Activated CD4-positive, alpha-beta T cell treated with anti-CD3 and anti-CD28 coated beads, Interleukin-2, amount 50 U/mL, for 24 hours (primary cell): Measurements from ENCODE around the gene BRAF.
"Not testable (repeated sequence)": the region's sequence is repeated elsewhere in the genome, so short reads cannot be mapped to it uniquely, and the experiment has no call there.

ENCODE experiments used
- DNase-seq, 2 donors: peaks; one replicate each; pipeline ENCODE4 v3.0.0-alpha.2; 2020; ENCODE audit warnings: low read depth in 1 of 2, low spot score in 1 of 2

BRAF gene

GRCh38 chr7:140714331-140715040 lies 210.2 kb downstream of the BRAF start:
- no peak for DNase-seq

- DNase-seq, result not testable (repeated sequence)
Observed at GRCh38 chr7:140712392-140712791, 212.3 kb downstream of the BRAF start.

- not testable (repeated sequence) for DNase-seq
Observed at GRCh38 chr7:140708764-140709163, 216.0 kb downstream of the BRAF start.

GRCh38 chr7:140707132-140707531 lies 217.6 kb downstream of the BRAF start:
- no peak for DNase-seq

- no peak for DNase-seq
Observed at GRCh38 chr7:140704205-140704604, 220.5 kb downstream of the BRAF start.

- no peak for DNase-seq
Observed at GRCh38 chr7:140702774-140703173, 222.0 kb downstream of the BRAF start.

GRCh38 chr7:140698477-140698876 lies 226.3 kb downstream of the BRAF start:
- DNase-seq, result no peak

GRCh38 chr7:140697447-140698143 lies 227.1 kb downstream of the BRAF start:
- DNase-seq, result no peak

- peak; percentile 62 to 92 for DNase-seq
Observed at GRCh38 chr7:140696680-140697446, 227.9 kb downstream of the BRAF start, which contains the start of gene NDUFB2. Gene NDUFB2 (plus strand): TSS chr7:140696708. CDS start chr7:140696745, 37 bp downstream.

- DNase-seq, result peak in 1 of 2 donors; percentile 91
Observed at GRCh38 chr7:140696024-140696679, 228.6 kb downstream of the BRAF start.

GRCh38 chr7:140695381-140695780 lies 229.3 kb downstream of the BRAF start:
- no peak for DNase-seq

GRCh38 chr7:140694592-140694991 lies 230.1 kb downstream of the BRAF start:
- DNase-seq, result no peak

- DNase-seq, result not testable (repeated sequence)
Observed at GRCh38 chr7:140693849-140694248, 230.9 kb downstream of the BRAF start.

- DNase-seq, result no peak
Observed at GRCh38 chr7:140691376-140692045, 233.2 kb downstream of the BRAF start.

GRCh38 chr7:140689199-140690152 lies 235.3 kb downstream of the BRAF start:
- no peak for DNase-seq

GRCh38 chr7:140688341-140688740 lies 236.4 kb downstream of the BRAF start:
- DNase-seq, result no peak

- no peak for DNase-seq
Observed at GRCh38 chr7:140686921-140687320, 237.8 kb downstream of the BRAF start.

GRCh38 chr7:140685407-140686087 lies 239.2 kb downstream of the BRAF start:
- no peak for DNase-seq
